MM.1S (cell line): ENCODE results near the gene CNGA1.
A peak's percentile ranks its signal among the peaks of the same experiment; 100 is the strongest.

Experiments
- DNase-seq: peaks from one replicate; pipeline ENCODE4 v3.0.0-alpha.2; 2015
- H2AFZ ChIP-seq: fragments of 300-600 bp; sonication (generic); 2 replicates; pipeline ENCODE4 v1.6.0; 2016; ENCODE audit warnings: antibody characterized with exemption, low read length
- H3F3A ChIP-seq: fragments of 300-600 bp; sonication (generic); 2 replicates; pipeline ENCODE4 v1.6.1; 2016; ENCODE audit warnings: mild to moderate bottlenecking, antibody characterized with exemption, low read length, moderate library complexity, mixed read lengths; ENCODE audit not compliant: insufficient read depth
- H3K27ac ChIP-seq: fragments of 300-600 bp; sonication (generic); 2 replicates; pipeline ENCODE4 v1.5.1; 2016; ENCODE audit warnings: mild to moderate bottlenecking, low read length
- H3K27me3 ChIP-seq: fragments of 300-600 bp; sonication (generic); replicated peaks from 2 replicates; pipeline ENCODE4 v1.6.0; 2016; ENCODE audit warnings: low read length; ENCODE audit not compliant: insufficient read depth
- H3K36me3 ChIP-seq: fragments of 300-600 bp; sonication (generic); replicated peaks from 2 replicates; pipeline ENCODE4 v1.6.1; 2016; ENCODE audit warnings: mild to moderate bottlenecking, low read length, mixed read lengths; ENCODE audit not compliant: insufficient read depth
- H3K4me1 ChIP-seq: fragments of 300-600 bp; sonication (generic); 2 replicates; pipeline ENCODE4 v1.6.1; 2016; ENCODE audit warnings: low read length, mixed read lengths
- H3K4me2 ChIP-seq: fragments of 300-600 bp; sonication (generic); 2 replicates; pipeline ENCODE4 v1.6.0; 2016; ENCODE audit warnings: low read depth, low read length
- H3K4me3 ChIP-seq: fragments of 300-600 bp; sonication (generic); 2 replicates; pipeline ENCODE4 v1.5.1; 2016; ENCODE audit warnings: low read length, mixed read lengths
- H3K79me2 ChIP-seq: fragments of 300-600 bp; sonication (generic); 2 replicates; pipeline ENCODE4 v1.6.1; 2016; ENCODE audit warnings: mixed run types, low read length, mixed read lengths
- H3K9ac ChIP-seq: fragments of 300-600 bp; sonication (generic); 2 replicates; pipeline ENCODE4 v1.6.1; 2016; ENCODE audit warnings: low read length, mixed read lengths
- H3K9me2 ChIP-seq: fragments of 300-600 bp; sonication (generic); replicated peaks from 2 replicates; pipeline ENCODE4 v1.6.1; 2016; ENCODE audit warnings: mild to moderate bottlenecking, low read length, mixed read lengths; ENCODE audit not compliant: insufficient read depth
- H3K9me3 ChIP-seq: fragments of 300-600 bp; sonication (generic); replicated peaks from 2 replicates; pipeline ENCODE4 v1.6.1; 2016; ENCODE audit warnings: mild to moderate bottlenecking, low read length, mixed read lengths; ENCODE audit not compliant: insufficient read depth
- H4K20me1 ChIP-seq: fragments of 300-600 bp; sonication (generic); 2 replicates; pipeline ENCODE4 v1.6.1; 2016; ENCODE audit warnings: mild to moderate bottlenecking, low read length, moderate library complexity, mixed read lengths; ENCODE audit not compliant: insufficient read depth
- EZH2 ChIP-seq: fragments of 300-600 bp; sonication (generic); optimal IDR thresholded peaks from 2 replicates; pipeline ENCODE3; 2017; ENCODE audit warnings: low read depth, mild to moderate bottlenecking, antibody characterized with exemption, low read length, mixed read lengths
- EZH2phosphoT487 ChIP-seq: fragments of 300-600 bp; sonication (generic); IDR thresholded peaks from 2 replicates; pipeline ENCODE4 v1.6.1; 2018; ENCODE audit warnings: antibody characterized with exemption, low read length
- TF ChIP-seq, protein P1 (sequence below): fragments of 300-600 bp; sonication (generic); IDR thresholded peaks from 2 replicates; pipeline ENCODE4 v1.5.1; 2016; ENCODE audit warnings: antibody characterized with exemption, low read length, mixed read lengths

CNGA1 gene

GRCh38 chr4:48047896-48048295 is 31.4 kb upstream of the CNGA1 start:
- no peak overlapping the region for H3K27ac ChIP-seq
- no peaks in the 10 kb centered on the region for H3K79me2 ChIP-seq
- H4K20me1 ChIP-seq, result peaks cover 10% of the 10 kb centered on the region; the same call in 1 of the 2 replicates
- no peaks in the 10 kb centered on the region for H3K36me3 ChIP-seq
- H3K4me3 ChIP-seq, result no peak overlapping the region
- no peak overlapping the region for H3K9ac ChIP-seq
- no peak overlapping the region for H3K4me2 ChIP-seq
- H3F3A ChIP-seq, result no peaks in the 10 kb centered on the region; the same call in 1 of the 2 replicates
- H3K9me3 ChIP-seq, result no peaks in the 10 kb centered on the region
- DNase-seq, result no peak
- H2AFZ ChIP-seq, result no peak overlapping the region
- peaks cover 89% of the 10 kb centered on the region for H3K27me3 ChIP-seq
- H3K4me1 ChIP-seq, result peaks cover 3% of the 10 kb centered on the region; the same call in 1 of the 2 replicates
- TF ChIP-seq, protein P1, sequence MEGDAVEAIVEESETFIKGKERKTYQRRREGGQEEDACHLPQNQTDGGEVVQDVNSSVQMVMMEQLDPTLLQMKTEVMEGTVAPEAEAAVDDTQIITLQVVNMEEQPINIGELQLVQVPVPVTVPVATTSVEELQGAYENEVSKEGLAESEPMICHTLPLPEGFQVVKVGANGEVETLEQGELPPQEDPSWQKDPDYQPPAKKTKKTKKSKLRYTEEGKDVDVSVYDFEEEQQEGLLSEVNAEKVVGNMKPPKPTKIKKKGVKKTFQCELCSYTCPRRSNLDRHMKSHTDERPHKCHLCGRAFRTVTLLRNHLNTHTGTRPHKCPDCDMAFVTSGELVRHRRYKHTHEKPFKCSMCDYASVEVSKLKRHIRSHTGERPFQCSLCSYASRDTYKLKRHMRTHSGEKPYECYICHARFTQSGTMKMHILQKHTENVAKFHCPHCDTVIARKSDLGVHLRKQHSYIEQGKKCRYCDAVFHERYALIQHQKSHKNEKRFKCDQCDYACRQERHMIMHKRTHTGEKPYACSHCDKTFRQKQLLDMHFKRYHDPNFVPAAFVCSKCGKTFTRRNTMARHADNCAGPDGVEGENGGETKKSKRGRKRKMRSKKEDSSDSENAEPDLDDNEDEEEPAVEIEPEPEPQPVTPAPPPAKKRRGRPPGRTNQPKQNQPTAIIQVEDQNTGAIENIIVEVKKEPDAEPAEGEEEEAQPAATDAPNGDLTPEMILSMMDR, result no peak
- TF ChIP-seq EZH2phosphoT487, result no peak
- no peaks in the 10 kb centered on the region for H3K9me2 ChIP-seq

DNA sequence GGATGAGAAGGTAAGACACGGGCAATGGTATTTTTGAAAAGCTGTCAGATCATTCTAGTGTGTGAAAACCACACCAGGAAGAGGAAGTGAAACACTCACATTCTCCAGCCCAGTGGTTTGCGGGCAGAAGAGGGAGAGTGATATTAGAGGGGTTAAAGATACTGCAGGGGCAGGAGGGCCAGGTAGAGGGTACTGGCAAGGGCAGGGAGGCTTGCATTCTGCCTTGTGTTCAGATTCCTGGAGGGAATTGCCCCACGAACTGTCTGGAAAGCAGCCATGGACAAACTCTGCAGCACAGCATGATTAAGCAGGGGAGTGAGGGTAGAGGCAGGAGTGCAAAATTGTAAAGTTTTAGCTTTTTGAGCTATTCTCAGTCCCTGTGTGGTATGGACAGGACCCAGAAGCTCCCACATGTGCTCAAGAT is 31.0 kb upstream of the CNGA1 start:
- Histone ChIP-seq H3K4me1 (peaks cover 3% of the 10 kb centered on the region; the same call in 1 of the 2 replicates), H3K4me2 (no peak overlapping the region), H3K4me3 (no peak overlapping the region), H2AFZ (no peak overlapping the region), H4K20me1 (peaks cover 10% of the 10 kb centered on the region; the same call in 1 of the 2 replicates), H3K27ac (no peak overlapping the region), H3K9me2 (no peaks in the 10 kb centered on the region), H3K9ac (no peak overlapping the region), H3K27me3 (peaks cover 94% of the 10 kb centered on the region), H3K36me3 (no peaks in the 10 kb centered on the region), H3F3A (no peaks in the 10 kb centered on the region; the same call in 1 of the 2 replicates), H3K9me3 (no peaks in the 10 kb centered on the region), H3K79me2 (no peaks in the 10 kb centered on the region)
- DNase-seq, result peak; percentile 73
- TF ChIP-seq EZH2 (no peak), EZH2phosphoT487 (peak; percentile 91)

DNA sequence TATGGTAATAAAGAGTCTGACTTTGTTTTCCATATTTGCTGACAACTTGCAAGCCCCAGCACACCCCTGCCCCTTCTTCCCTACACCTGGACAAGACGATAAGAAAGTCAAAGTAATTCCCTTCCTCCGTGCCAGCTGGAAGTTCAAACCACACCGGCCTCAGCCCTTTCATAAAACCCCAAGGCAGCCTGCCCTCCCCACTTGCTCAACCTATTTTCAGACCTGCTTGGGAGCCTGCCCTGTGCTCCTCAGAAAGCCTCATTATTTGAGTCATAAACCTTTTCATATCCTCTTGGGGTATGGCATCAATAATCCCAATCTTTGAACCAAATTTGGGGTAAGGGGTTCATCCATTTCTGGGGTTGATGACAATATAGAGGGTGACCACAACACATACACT is 29.6 kb upstream of the CNGA1 start:
- no peak overlapping the region for H3K9ac ChIP-seq
- no peak overlapping the region for H2AFZ ChIP-seq
- H3F3A ChIP-seq, result no peaks in the 10 kb centered on the region; the same call in 1 of the 2 replicates
- H3K79me2 ChIP-seq, result no peaks in the 10 kb centered on the region
- peaks cover 10% of the 10 kb centered on the region; the same call in 1 of the 2 replicates for H4K20me1 ChIP-seq
- no peak overlapping the region for H3K4me3 ChIP-seq
- H3K9me3 ChIP-seq, result no peaks in the 10 kb centered on the region
- DNase-seq, result no peak
- H3K4me1 ChIP-seq, result peaks cover 3% of the 10 kb centered on the region; the same call in 1 of the 2 replicates
- no peak overlapping the region for H3K27ac ChIP-seq
- no peaks in the 10 kb centered on the region for H3K36me3 ChIP-seq
- H3K4me2 ChIP-seq, result no peak overlapping the region
- H3K9me2 ChIP-seq, result no peaks in the 10 kb centered on the region
- TF ChIP-seq, protein P1, result no peak
- TF ChIP-seq EZH2 (no peak), EZH2phosphoT487 (no peak)
- peaks cover 99% of the 10 kb centered on the region for H3K27me3 ChIP-seq

- Histone ChIP-seq H2AFZ (no peak overlapping the region), H3K27ac (no peak overlapping the region), H3K9me2 (no peaks in the 10 kb centered on the region), H3K9ac (no peak overlapping the region), H3K4me3 (no peak overlapping the region), H3K79me2 (no peaks in the 10 kb centered on the region), H3K9me3 (no peaks in the 10 kb centered on the region), H4K20me1 (peaks cover 10% of the 10 kb centered on the region; the same call in 1 of the 2 replicates), H3K27me3 (peaks cover 98% of the 10 kb centered on the region), H3F3A (no peaks in the 10 kb centered on the region; the same call in 1 of the 2 replicates), H3K36me3 (no peaks in the 10 kb centered on the region), H3K4me2 (no peak overlapping the region), H3K4me1 (peaks cover 3% of the 10 kb centered on the region; the same call in 1 of the 2 replicates)
- TF ChIP-seq EZH2, result no peak
- TF ChIP-seq, protein P1, result no peak
- no peak for TF ChIP-seq EZH2phosphoT487
- DNase-seq, result no peak
Observed at GRCh38 chr4:48044298-48044697, 27.8 kb upstream of the CNGA1 start.
